ENCODE measurements around the gene CHSY1.

The CHSY1 gene

GRCh38 chr15:101168898-101169494, 82.9 kb downstream of the CHSY1 start:
- no peak for DNase-seq

DNA sequence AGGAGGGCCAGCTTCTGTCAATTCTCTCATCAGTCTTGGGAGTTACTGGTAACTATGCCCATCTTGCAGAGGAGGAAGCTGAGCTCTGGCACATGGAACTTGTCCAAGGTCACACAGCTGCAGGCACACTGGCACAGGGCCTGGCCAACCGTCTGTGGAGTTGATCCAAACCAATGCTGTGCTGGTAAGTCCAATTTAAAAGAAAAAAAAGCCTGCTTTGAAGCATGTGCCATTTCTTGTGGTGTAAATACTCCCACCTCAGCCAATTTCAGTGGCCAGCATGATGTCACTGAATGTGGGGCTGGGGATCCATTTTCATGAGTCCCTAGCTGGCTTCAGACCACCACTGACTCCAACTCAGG, 83.4 kb downstream of the CHSY1 start:
- no peak for DNase-seq

DNA sequence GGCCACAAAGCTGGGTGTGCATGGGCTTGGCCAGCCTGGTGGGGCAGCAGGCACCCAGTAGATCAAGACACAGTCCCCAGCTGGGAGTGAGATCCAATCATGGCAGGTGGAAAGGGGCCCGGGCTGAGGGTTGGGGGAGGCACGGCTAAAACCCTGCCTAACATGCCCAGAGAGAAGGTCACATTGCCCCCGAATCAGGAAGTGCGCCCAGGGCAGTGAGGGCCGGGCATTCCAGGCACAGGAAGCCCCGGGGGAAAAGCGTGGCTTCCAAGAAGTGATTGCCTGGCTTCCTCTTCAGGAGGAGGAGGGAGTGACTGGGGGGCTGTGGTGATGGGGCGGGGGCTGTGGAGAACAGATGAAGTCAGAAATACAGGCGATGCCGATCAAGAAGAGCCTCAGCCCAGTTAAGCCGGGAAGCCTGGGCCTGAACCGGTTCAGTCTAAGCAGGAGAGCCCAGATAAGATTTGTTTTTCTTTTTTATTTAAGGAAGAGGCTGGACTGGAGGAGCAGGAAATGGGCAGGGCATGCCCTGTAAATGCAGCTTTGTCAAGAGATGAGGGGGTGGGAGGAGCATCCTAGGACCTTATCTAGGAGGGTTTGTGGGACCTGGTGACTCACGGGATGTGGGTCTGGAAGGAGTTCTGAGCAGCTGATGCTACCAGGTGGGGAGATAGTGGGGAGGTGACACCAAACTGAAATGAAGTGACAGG, 83.9 kb downstream of the CHSY1 start:
- DNase-seq, result no peak

- DNase-seq, result no peak
Measured at GRCh38 chr15:101167411-101167752, 84.5 kb downstream of the CHSY1 start.

DNA sequence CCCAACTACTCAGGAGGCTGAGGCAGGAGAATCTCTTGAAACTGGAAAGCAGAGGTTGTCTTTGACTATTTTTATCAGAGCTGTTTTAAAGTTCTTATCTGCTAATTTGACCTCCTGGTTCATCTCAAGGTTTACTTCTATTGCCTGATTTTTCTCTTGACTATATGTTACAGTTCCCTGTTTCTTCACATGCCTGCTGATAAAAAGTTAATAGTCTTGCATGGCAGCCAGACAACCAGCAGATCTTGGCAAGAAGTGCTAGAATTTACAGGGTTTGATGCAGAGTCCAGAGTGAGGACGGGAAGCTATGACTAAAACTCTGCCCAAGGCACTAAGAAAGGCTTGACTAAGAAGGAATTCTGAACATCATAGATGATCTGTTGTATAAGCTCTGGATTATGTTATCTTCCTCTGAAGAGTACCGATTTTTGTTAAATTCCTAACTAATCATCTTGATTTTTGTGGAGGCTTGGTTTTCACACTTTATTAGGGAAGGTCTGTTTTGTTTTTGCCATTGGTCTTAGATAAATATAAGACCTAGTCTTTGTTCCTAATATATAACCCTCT, 85.9 kb downstream of the CHSY1 start:
- no peak for DNase-seq

DNA sequence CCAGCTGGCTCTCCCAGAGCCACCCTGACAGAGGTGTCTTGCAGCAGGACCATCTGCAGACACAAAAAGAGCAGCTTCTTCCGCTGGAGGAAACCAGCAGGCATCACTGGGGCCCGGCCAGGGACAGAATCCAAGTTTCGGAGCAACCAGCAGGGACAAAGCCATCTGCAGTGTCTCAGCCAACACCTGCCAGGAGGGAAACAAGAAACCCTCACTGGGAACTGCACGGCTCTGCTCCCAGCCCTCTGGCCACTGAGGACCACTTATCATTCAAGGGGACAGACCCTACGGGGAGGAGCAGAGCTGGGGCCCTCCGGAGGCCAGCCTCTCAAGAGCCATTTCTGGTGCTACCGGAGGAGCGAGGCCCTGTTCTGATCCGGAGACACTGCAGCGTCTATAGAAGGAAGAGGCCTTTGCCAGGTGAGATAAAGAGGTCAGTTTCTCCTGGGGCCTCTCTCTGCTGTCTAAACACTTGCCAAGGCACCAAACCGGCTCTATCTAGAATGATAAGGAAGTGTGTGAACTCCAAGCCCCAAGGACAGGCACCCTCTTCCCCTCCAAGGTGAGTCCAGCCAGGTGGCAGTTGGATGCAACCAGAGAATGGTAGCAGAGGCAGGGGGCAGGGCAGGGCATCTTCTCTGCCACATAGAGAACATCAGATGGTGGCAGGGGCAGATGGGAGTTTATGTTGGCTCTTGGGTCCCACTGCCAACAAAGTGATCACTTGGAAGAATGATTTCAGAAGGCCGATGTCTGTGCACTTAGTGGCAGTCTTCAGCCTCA, 89.0 kb downstream of the CHSY1 start:
- DNase-seq, result no peak

DNA sequence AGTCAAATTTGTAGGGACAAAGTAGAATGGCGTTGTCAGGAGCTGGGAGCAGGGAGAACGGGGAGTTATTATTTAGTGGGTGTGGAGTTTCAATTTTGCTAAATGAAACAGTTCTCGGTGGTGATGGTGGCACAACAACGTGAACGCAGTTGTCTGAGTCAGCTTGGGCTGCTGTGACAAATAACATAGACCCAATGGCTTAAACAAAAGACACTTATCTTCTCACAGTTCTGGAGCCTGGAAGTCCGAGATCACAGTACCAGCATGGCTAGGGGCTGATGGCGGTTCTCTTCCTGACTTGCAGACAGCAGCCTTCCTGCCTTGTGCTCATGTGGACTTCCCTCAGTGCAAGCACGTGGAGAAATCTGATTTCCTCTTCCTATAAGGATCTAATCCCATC, 90.2 kb downstream of the CHSY1 start:
- DNase-seq, result no peak

DNA sequence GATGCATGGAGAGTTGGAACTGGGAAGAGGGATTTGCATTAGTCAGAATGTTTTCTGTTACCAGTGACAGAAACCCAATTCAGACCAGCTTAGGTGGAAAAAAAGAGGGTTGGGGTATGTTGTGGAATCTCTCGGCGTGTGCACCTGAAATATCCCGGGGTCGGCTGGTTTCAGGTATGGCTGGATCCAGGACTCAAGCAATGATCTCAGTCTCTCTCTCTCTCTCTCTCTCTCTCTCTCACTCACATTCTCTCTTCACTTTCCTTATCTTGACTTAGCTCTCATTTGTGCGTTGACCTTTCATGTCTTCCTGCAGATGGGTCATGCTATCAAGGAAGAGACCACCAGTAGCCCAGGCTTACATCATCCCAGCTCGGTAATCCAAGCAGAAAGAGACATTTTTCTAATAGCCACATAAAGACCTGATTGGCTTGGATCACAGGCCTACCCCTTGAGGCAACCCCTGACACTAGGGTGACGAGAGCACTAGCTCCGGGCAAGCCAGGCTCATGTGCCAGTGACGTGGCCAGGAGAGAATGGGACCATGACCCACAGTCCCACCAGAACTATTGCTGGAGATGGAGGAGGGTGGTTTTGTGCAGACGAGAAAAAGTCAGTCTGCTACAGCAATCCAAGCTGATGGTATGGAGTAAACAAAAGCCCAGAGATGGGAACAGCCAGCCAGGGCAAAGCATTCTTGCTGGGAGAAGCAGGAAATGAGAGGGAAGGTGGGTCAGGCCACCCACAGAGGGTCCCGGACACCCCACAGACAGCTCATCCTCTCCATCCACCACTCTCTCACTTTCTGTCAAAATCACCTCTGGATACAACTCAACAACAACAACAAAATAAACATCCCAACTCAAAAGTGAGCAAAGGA, 91.7 kb downstream of the CHSY1 start:
- no peak for DNase-seq

GRCh38 chr15:101159096-101159935, 92.5 kb downstream of the CHSY1 start:
- no peak for DNase-seq

- DNase-seq, result no peak
Measured at GRCh38 chr15:101158166-101159095, 93.4 kb downstream of the CHSY1 start.

GRCh38 chr15:101157721-101158120, 94.1 kb downstream of the CHSY1 start:
- no peak for DNase-seq

DNA sequence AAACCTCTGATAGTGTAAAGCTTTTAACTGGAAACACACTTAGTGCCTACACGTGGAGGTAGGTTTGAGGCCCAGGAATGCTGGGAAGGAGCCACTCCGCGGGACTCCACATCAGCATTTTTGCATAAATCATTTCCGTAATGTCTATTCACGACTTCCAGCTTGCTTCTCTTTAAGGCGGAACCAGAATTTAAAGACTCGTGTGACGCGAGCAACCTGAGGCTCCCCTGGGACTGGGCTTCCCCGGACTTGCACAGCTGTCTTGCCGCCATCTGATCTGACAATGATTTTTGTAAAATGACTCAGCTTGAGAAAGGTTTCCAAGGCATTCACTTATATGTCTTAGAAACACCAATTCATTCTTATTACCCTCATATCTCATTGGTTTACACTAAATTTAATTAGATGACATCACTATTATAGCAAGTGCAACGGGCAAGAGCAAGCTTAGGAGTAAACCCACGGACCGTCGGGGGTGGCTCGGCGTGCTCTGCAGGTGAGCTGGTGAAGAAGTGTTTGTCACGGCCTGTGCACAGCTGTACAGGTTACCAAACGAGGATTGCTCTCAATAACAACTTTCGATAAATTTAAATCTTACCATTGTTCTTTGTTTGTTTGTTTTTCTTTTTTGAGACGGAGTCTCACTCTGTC, 95.2 kb downstream of the CHSY1 start:
- no peak for DNase-seq

DNA sequence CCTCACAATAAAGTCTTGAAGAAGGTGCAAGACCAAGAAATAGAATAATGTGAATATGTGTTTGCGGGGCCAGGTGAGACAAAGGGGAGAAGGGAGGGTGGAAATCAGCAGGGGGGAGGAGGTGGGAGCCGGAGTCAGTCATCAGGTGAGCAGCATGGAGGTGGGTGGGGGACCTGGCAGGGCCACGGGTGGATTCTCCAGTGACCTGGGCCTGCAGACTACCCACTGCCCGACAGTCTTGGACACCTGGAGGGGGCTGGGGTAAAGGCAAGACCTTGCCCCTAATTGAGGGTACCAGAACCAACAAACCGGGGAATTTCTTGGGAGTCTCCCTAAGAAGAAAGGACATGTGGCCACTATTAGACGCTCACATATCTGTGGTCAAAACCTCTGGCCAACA, 95.8 kb downstream of the CHSY1 start:
- DNase-seq, result no peak

DNA sequence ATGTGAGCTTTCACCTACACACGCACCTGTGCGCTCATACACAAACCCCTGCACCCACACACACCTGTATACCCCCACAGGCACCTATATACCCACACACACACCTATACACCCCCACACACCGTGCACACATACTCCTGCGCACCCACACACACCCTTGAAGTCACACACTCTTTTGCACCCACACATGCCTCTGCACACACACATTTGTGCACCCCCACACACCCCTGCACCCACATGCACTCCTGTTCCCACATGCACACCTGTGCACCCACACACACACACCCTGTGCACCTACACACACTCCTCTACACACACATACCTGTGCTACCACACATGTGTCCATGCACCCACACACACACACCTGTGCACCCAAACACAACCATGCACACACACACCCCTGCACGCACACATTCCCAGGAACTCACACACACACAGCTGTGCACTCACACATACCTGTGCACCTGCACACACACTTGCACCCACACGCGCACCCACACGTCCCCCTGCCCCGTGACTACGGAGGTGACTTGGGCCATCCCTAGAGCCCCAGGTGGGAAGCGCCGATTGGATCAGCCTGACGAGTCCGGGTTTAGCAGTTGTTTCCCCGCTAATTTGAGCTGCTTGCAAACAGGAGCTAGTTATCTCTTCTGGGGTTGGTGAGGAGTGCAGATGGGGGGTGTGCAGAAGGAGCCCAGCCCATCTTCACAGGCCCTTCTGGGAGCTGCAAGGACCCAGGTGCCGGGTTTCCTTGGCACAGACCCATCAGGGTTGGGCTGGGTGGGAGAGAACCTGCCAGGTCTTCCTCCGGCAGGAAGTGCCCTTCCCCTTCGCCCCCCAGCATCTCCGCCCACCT, 97.8 kb downstream of the CHSY1 start:
- no peak for DNase-seq

DNA sequence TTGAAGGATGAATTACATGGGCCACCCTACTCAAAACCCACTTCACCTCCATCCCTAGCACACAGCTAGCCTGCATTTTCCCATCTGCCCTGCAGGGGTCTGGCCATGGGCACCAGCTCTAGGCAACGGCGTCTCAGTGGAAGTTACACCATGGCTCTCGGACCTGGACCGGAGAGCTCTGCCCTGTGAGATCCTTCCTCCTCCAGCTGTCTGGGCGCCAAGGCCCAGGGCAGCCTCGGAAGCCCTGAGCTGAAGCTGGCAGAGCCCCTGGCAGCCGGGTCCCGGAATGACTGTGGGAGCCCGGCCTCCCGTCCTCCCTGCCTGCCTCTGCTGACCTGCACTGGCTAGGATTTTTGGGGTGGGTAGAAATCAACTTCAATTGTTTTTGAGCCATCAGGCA, 98.9 kb downstream of the CHSY1 start:
- DNase-seq, result no peak

GRCh38 chr15:101151288-101151687, 100.6 kb downstream of the CHSY1 start:
- no peak for DNase-seq

GRCh38 chr15:101150723-101151040, 101.2 kb downstream of the CHSY1 start:
- no peak for DNase-seq

- DNase-seq, result no peak
Measured at GRCh38 chr15:101149864-101150722, 101.8 kb downstream of the CHSY1 start.
